ENCODE measurements around the gene VAMP4.
"Not testable (repeated sequence)": the region's sequence is repeated elsewhere in the genome, so short reads cannot be mapped to it uniquely, and the experiment has no call there.

VAMP4 gene

DNA sequence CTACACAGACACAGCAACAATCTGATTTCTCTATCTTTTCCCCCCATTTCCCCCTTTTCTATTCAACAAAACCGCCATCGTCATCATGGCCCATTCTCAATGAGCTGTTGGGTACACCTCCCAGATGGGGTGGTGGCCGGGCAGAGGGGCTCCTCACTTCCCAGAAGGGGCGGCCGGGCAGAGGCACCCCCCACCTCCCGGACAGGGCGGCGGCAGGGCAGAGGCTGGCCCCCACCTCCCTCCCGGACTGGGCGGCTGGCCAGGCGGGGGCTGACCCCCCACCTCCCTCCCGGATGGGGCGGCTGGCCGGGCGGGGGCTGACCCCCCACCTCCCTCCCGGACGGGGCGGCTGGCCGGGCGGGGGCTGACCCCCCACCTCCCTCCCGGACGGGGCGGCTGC is 48.3 kb downstream of the VAMP4 start:
- FAIRE-seq: not testable (repeated sequence)

DNA sequence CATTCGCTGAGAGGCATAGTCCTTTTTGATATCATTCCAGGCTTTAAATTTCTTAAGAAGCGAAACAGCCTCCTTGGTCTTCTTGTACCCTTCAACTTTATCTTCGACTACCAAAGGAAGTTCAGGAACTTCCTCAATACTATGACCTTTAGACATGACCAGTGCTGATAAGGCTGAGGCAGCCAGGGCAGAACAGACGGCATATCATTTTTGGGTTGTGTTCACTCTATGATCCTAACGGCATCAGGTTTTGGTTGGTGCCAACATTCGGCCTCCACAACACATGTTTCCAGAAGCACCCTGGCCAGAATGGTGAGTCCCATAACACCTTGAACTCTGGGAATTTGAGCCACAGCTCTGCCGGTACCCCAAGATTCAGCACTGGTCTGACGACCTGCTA is 58.0 kb downstream of the VAMP4 start:
- FAIRE-seq: no peak

DNA sequence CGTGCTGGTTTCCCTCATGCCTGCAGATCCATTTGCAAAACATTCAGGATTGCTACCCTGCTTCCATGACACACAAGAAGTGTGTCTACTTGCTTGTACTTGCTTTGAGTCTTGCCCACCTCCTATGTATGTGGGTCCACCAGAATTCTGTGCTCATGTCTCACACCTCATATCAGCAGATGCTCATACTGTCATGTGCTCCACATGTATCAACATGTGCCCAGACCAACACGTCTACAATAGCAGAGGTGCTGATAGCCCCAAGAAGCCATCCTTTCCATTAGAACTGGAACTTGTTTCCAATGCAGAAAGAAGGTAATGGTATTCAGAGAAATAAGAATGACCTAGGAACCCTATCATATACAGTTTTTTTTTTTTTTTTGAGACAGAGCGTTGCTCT is 61.5 kb downstream of the VAMP4 start:
- FAIRE-seq: no peak

DNA sequence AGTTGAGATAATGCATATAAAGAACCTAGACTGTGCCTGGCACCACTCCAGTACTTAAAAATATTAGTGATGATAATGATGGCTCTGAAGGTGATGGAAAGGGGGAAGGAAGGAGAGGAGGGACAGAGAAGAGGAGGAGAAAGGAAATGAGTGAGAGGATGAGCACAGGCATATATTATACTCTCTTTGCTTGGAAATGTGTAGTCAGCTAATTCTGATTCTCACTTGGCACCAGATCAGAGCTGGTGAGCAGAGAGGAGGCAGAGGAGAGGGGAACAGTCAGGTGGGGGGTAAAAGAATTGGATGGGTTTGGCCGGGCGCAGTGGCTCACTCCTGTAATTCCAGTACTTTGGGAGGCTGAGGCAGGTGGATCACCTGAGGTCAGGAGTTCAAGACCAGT is 65.0 kb downstream of the VAMP4 start:
- FAIRE-seq: no peak

DNA sequence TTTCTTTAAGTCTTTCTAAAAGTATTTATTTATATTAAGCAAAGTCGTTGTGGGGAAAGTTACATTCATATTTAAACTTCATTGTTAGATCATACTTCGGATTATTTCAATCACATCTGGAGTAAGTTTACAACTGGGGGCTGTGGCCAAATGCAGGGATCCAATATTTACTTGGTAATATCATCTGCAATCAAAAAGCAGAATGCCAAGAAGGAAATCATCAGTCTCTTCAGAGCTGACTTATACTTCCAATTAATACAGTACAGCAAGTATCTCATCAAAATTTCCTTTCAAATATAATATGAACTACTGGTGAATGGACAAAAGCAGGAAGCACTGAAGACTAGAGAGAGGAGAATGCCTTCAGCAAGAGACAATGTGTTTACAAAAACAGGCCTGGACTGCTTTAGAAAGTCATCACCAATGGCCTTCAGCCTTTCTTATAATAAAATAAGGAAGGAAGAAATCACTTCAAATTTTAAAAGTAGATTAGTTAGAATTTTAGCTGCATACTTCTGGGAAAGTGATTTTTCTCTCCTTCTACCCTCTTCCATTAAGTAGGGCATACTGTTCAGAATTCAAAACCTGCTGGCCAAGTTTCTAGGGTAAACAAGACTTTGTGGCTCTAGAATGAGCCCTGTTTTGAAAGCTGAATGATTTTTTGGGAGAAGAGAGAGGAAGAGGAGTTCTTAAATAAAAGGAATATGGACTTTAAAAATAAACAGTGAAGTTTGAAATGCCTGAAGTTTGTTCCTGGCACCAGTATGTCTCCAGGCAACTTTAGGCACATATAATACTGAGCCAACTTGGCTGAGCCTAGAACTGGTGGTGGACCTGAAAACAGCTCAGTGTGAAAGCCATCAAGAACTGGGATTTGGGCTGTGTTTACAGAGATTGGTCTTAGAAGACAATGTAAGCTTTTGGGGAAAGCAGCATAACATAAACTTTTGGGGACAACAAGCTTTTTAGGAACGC is 67.1 kb downstream of the VAMP4 start:
- no peak for FAIRE-seq

DNA sequence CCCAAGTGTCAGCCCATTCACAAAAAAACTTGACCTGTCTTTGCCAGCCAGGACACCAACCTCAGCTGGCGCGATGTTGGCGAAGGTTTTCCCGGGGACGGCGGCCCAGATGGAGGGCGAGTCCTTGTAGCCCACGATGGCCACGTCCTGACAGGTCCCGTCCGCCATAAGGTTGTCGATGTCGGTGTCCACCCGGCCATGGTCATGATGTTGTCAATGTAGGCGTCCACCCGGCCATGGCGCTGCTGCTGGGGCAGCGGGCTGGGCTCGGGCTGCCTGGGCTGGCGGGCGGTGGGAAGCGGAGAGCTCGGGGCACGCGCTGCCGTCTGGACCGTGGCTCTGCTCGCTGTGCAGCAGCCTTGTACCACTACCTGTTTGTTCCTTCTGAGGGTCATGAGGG is 71.1 kb downstream of the VAMP4 start:
- FAIRE-seq: no peak

DNA sequence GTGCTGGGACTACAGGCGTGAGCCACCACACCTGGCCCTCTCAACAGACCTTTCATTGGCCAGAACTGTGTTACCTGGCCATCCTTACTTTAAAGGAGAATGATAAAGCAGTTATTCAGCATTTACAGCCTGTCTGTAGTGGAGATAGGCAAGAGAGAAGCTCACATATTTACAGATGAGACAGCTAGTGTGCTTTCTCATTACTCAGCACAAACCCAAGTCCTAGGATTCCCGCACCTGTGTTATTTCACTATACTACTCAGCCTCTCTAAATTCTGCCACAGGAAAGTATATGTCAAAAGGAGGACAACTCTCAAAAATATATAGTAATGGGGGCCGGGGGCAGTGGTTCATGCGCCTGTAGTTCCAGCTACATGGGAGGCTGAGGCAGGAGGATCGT is 73.5 kb downstream of the VAMP4 start:
- no peak for FAIRE-seq

DNA sequence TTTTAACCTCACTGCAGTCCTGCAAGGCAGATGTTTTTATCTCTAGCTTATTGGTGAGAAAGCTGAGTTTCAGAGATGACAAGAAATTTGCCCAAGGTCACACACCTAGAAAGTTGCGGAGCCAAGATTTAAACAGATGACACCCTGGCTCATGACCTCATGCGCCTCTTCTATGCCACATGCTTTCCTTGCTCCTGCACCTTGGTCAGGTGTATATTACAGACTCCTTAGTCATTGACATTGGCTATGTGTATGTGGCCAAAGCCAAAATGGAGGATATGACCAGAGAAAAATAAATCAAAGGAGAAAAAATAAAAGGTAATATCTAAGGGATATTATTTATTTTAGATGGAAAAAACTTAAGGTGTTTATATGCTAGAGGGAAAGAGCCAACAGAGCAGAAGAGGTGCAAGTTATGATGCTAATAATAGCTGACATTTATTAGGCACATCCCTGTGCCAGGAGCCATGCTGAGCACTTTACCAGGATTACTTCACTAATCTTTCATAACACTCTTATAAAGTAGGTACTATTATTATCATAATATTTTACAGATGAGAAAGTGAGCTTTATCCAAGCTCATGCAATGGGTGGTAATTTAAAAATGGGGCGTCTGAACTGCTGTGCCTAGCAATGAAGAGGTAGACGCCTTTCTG is 75.6 kb downstream of the VAMP4 start:
- no peak for FAIRE-seq

DNA sequence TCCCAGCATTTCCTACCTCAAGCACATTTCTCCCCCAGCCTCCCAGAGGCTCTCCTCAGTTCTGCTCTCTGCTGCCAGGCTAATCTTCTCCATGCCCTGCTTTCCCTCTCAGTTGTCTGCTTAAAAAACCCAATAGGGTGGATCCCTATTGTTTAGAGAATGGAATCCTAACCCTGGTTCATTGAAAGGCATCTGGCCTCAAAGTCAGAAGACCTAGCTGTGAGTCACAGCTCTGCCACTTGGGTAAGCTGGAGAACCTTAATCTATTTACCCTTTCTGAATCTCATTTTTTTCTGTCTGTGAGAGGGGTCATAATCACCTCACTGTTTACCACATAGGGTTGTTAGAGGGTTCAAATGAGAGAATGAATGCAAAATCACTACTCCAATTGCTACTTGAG is 76.9 kb downstream of the VAMP4 start:
- FAIRE-seq: no peak

DNA sequence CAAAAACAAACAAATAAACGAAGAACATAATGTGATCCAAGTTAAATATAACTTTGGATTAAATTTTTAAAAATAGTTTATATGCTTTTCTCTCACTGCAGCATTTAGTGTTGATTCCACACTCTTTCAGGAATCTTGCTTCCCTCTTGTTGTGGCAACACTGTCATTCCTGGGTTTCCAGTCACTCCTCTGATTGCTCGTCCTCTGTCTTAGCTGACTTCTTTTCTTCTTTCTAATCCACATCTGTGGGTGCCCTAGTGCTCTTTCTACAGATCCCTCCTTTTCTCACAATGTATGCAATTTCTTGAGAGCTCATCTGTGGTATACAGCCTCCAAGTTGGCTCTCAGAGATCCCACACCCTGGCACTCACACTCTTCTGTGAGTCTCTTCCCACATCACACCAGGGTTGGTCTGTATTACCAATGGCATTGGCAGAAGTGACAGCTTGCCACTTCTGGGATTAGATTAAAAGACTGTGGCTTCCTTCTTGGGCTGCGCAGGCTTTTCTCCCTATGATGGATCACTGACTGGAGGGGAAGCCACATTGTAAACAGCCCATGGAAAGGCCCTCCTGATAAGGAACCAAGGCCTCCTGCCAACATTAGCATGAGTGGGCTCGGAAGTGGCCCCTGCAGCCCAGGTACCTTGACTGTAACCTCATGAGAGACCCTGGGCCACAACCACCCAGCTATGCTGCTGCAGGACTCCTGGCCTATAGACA is 77.8 kb downstream of the VAMP4 start:
- no peak for FAIRE-seq

DNA sequence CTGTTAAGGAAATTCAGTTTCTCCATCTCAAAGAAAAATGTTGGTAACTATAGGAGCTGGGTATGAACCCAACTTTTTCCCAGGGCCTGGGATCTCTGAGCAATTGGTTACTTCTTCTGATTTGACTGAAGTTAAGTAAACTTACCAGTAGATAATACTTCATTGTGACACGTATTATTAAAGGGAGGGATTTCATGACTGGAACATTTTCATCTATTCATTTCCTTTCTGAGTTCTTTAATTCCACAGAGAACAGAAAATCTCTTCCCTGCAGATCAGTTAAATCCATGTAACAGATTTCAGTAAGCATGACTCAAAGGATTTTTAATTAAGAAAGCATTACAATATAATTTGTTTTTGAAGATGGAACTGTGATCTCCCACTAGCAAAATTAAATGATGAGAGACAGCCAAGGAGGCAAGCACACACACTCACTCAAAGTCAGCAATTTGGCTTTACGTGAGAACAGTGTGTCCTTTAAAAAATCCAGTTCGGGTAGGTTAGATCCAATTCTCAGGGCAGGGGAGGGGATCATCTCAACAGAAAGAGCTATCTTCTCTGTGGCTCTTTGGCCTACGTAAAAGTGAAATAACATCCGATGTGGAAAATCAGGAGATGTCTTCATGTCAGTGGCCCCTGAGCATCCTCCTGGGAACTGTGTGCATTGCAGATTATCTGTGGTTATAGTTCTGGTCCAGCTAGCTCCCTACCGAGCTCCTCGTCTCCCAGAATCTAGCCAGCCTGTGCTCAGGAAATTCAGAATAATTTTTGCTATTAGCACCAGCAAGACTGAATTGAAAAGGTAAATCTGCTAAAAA is 78.6 kb downstream of the VAMP4 start:
- no peak for FAIRE-seq

DNA sequence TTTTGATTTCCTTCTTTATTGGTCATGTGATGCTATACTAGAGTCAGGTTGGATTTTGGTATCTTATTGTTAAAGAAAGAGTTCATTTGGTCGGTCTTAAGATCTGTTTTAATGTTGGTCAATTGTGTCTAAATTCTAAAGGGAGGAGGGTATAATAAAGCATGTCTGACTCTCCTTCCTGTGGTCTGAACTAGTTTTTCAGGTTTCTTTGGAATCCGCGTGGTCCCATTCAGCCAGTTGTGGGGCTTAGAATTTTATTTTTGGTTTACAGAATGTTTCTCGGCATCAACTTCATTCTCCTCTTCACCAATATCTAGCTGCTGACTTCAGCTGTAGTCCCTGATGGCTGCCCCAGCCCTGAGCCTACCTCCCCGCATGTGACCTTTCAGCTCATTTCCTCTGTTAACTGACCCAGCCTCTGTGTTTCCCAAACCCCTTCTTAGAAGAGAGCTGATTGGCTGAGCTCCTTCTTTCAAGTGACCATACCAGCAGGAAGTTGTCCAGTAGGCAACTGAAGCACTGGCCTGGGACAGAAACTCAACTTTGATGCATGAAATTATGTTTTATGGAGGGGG is 80.7 kb downstream of the VAMP4 start:
- no peak for FAIRE-seq

DNA sequence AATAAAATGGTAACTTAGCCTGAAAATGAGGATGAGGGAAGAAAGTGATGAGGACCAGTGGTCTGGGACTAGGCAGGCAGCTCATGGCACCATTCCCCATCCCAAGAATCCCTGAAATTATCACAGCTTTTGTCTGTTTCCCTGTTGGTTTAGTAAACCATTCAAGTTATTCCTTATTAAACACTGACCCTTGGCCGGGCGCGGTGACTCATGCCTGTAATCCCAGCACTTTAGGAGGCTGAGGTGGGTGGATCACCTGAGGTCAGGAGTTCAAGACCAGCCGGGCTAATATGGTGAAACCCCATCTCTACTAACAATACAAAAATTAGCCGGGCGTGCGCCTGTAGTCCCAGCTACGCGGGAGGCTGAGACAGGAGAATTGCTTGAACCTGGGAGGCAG is 85.7 kb downstream of the VAMP4 start:
- not testable (repeated sequence) for FAIRE-seq

DNA sequence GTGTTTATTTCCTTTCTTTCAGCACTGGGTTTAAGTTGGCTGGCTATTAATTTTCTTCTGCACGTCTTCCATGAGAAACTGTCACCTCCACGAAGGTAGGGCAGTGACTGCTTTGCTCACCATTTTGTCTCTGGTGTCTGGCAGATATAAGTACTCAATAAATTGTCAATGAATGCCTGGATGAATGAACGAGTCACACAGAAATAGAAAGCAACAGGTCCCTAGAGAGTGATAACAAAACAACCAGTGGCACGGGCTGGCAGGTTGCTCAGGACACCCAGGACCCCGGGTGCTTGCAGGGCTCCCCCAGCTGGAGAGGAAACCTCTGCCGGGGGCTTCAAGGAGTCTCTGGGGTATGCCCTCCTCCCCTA is 86.1 kb downstream of the VAMP4 start:
- FAIRE-seq: no peak

DNA sequence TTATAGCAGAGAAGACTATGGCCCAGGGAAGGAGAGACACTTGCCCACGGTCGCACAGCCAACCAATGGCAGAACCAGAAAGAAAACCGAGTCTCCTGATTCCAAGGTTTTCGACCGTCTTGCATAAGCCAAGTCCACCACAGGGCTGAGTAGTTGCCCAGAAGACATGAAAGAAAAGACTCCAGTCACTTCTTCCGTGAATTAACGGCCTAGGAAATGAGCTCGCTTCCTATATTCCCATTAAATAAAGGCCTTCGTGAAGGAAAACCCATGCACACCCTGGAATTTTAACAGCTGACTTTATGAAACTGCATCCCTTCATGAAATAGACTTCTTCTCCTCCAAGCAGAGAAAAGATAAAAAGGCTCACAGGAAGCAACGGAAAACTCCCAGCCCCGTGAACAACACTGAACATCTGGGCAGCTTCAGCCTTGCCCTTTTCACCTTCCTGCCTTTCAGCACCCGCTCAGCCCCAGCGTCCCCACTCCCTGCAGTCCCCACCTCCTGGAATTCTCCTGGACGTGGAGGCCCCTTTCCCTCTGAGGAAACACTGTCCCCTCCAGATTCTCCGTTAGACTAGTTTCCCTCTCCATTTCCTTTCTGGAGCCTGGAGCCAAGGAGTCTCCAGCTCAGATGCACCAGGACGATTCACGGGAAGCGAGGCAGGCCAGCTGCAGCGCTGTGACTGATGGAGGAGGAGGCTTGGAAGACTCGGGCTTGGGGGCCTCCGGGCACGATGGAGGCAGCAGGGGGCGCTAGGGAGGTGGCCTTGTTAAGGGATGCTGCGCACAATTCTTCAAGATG is 86.7 kb downstream of the VAMP4 start:
- no peak for FAIRE-seq

DNA sequence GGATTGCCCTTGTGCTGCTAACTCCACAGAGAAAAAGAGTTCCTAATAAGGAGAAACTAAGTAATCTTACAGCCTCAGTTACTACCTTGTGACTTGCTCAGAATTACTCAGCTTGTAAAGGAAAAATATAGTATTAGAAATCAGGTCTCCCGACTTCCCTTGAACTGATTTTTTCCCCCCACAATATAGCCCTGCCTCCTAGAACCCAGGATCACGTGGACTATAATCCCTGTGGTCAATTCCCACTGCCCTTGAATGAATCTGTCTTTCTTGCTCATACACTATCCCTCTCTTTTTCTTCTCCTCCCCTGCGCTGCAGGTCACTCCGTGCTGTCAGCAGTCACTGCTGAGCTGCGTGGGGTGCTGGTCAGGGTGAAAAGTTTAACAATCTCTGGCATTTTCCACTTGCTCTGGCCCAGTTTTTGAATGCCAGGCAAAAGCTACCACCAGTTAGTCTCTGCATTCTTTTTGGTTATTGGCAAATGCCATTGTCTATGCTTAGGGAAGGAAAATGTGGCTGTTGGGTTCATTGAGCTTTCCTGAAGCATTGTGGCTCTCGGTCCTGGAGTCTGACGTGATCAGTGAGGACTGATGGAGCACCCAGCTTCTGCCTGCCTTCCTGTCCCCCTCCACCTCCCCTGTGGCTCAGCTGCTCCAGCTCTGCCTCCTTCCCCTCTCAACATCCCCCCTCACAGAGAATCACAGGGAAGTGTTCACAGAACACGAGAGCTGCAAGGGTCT is 87.5 kb downstream of the VAMP4 start:
- no peak for FAIRE-seq

DNA sequence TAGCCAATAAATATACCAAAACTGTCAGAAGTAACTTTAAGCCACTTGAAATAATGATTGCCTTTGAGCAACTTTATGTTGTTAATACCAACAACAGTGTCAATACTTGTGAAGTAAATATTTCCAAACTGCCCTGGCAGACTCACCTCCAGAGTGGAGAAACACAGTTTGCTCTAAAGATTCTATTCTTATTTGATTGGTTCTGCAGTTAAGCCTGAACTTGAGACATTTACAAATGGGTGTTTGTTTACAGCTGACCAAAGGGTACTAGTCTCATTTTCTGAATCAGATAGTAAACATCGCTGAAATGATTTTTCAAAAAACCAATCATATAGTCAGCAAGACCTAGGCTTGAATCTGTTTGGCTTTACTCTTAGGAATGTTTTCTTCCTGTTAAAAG is 88.1 kb downstream of the VAMP4 start:
- no peak for FAIRE-seq

DNA sequence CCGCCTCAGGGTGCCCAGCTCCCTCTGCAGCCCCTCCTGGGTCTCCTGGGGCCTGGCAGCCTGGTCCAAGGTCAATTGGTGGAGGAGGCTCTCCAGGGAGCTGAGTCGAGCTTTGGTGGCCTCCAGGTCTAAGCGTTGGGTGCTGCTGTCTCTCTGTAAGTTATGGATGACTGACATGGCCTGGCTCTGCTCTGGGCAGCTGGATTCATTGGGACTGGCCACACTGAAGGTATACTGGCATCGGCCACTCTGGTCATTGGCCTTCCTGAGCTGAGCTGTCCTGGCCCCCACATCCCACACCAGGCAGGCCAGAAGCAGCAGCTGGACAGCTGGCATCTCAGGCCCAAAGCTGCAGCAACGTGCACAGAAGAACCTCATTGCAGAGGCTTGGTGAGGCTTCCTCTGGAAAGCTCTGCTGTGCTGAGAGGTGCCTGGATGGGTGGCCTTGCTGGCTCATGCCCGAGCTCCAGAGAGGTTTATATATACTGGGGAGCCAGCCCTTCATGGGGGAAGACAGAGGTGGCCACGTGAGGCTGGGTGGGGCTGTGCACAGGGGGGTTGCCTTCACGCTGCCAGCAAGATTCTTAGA is 89.5 kb downstream of the VAMP4 start, which contains the start of gene MYOC:
TSS of gene MYOC (minus strand) at position 455 of the 589 bp plus-strand sequence. CDS start at position 378, 77 bp downstream.
- no peak for FAIRE-seq
